GM19468 (cell line): Measurements from ENCODE around the gene GYPC.

Experiments used
- ATAC-seq: cut with Tn5 transposase; IDR thresholded peaks from one replicate; pipeline ENCODE4 v1.9.1; 2021; ENCODE audit warnings: mild to moderate bottlenecking, moderate library complexity, moderate number of reproducible peaks; ENCODE audit not compliant: unreplicated experiment; ENCODE audit errors: extremely low read depth

The GYPC gene

GRCh38 chr2:126722081-126722480 is 66.1 kb downstream of the GYPC start:
- no peak for ATAC-seq

DNA sequence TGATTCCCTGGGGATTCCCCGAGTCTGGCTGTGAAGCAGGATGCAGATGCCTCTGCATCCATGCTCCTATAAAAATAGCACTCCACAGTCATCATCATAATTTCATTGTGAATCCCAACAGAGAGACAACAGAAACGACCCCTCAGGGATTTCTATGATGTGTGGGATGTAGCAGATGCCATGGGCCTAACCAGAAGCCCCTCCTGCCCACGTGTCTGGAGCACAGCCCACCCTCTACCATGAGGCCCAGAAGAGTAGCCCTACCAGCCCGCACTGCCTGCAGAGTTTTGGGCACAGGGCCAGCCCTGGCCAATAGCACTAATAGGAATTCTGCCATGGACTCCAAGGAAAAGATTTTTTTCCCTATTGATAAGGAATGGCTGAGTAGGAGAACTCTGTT is 66.6 kb downstream of the GYPC start:
- ATAC-seq = no peak

DNA sequence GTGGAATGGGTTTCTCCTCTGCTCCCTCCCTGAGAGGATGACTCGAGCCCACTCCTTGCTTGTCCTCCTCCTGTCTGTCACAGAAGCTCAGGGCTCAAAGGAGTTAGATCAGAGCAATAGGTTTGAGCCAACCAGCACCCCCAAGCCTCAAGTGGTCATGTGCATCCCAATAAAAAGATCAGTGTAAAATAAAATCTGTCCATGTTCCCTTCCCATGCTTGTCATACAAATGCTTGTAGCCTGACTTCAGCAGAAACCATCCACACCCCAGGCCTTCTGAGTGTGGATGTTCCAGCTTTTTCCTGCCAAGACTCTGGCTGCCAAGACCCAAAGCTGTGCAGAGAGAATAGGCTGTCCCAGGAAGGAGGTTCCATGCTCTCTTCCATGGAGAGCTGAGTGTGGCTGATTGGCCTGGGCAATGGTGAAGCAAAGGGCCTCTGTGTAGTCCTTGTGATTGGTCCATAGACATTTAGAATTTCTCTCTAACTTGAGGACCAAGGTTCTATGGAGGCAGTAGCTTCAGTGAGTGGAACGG is 67.4 kb downstream of the GYPC start:
- no peak for ATAC-seq

DNA sequence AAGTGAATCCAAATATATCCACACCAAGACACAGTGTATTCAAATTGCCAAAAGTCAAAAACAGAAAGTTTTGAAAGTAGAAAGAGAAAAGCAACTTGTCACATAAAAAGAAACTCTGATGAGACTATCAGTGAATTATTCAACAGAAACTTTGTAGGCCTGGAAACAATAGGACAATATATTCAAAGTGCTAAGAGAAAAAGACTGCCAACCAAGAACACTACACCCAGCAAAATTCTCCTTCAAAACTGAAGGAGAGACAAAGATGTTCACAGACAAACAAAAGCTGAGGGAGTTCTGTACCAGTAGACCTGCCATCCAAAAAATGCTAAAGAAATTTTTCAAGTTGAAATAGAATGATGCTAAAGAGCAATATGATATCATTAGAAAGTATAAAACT is 69.6 kb downstream of the GYPC start:
- no peak for ATAC-seq

GRCh38 chr2:126729896-126730295 is 73.9 kb downstream of the GYPC start:
- no peak for ATAC-seq

DNA sequence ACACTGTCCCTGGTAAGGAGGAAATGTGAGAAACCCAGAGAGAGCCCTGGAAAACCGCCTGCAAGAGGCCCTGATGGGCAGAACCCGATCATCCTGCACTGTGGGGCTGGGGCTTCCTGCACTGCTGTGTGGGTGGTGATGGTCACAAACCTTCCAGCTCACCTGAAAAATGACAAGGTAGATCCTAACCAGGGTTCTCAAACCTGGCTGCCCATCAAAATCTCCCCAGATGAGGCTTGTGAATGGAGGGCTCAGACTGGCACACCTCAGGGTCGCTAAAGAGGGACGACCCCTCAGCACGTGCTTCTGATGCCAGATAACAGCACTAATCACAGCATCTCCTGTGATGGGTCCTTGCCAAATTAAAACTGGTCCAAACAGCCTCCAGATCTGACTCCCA is 74.7 kb downstream of the GYPC start:
- ATAC-seq = no peak

- no peak for ATAC-seq
Measured at GRCh38 chr2:126731353-126731752, 75.4 kb downstream of the GYPC start.

DNA sequence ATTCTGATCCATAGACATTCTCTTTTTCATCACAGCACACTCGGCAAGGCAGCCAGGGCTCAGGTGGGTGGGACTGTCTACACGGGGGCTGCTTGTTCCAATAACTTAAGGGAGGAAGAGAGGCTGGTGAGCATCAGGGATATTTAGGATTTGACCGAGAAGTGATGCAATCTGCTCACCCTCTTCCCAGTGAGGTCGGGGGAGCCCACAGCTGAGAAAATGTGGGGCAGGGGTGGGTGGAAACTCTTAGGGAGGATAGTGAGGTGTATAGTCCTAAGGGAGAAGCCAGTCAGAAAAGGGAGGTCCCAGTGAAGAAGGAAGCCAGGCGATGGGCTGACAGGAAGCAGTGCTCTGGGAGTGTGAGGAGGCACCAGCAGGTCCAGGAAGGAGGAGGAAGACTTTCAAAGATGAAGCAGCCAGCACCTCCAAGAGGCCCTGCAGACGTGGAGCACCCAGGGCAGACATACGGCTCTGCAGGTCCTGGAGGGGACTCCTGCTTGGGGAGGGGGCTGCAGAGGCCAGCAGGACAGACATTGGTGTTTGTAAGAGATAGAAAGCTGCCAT is 76.8 kb downstream of the GYPC start:
- no peak for ATAC-seq

DNA sequence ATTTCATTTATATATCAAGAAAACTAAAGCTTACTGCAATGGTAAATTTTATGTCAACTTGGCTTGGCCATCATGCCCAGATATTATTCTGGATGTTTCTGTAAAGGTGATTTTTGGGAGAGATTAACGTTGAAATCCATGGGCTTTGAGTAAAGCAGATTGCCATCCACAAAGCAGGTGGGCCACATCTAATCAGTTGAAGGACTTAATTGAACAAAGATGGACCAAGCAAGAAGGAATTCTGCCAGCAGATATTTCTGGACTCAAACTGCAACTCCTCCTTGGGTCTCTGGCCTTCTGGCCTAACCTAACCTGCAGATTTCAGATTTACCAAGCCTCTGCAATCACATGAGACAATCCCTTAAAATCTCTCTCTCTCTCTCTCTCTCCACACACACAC is 77.8 kb downstream of the GYPC start:
- ATAC-seq = no peak

GRCh38 chr2:126736133-126736874 is 80.3 kb downstream of the GYPC start:
- no peak for ATAC-seq

DNA sequence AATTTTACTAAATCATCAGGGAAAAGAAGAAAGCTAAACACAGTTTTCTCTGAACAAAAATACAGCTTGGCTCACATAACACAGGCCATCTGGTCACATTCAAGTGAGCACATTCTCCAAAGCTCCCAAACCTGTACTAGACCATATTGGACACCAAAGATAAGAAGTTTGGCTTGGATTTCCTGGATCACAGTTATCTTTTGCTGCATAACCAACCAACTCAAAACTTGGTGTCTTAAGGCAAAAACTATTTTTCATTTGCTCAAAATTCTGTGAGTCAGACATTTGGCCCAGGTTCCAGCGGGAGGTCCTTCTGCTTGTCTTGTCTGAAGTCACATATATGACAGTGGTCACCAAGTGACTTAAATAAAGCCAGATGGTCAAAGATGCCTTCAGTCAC is 83.2 kb downstream of the GYPC start:
- no peak for ATAC-seq

GRCh38 chr2:126744640-126745039 is 88.7 kb downstream of the GYPC start:
- no peak for ATAC-seq
